Body of pancreas (tissue), 4 donors: ENCODE results near the gene MYOZ3. TPM values are rescaled to one million over a fixed set of nuclear protein-coding genes. Genes with fewer than 3 reads are reported as not detected.
A peak's percentile ranks its signal among the peaks of the same experiment; 100 is the strongest.

Experiments
- ATAC-seq: fragments of 150-250 bp; one replicate; pipeline ENCODE4 v1.9.1; 2016
- DNase-seq, 4 donors: peaks; one replicate each; pipeline ENCODE4 v3.0.0-alpha.2; 2019
- H3K27ac ChIP-seq, 4 donors: fragments of 200-600 bp; sonication (generic); 1 replicate in 3 of 4; 2 replicates in 1 of 4; pipeline versions ENCODE4 v1.5.1 to v1.6.1; 2016 to 2019; ENCODE audit warnings: mild to moderate bottlenecking in 1 of 4, mixed read lengths in 1 of 4, moderate library complexity in 1 of 4
- H3K27me3 ChIP-seq, 2 donors: fragments of 200-600 bp; sonication (generic); one replicate each; pipeline ENCODE4 v1.6.0; 2016; ENCODE audit warnings: mild to moderate bottlenecking in 1 of 2
- H3K36me3 ChIP-seq, 2 donors: fragments of 200-600 bp; sonication (generic); replicated peaks in 1 of 2; 2 replicates each; pipeline ENCODE4 v1.5.1; 2016; ENCODE audit warnings: low read depth in 2 of 2; ENCODE audit not compliant: insufficient read depth in 1 of 2
- H3K4me1 ChIP-seq: fragments of 200-600 bp; sonication (generic); one replicate; pipeline ENCODE4 v1.6.0; 2016
- H3K4me3 ChIP-seq, 2 donors: fragments of 200-600 bp; sonication (generic); 1 replicate in 1 of 2; 2 replicates in 1 of 2; pipeline ENCODE4 v1.5.1; 2016 to 2019
- H3K9me3 ChIP-seq, 3 donors: fragments of 200-600 bp; sonication (generic); 1 replicate in 2 of 3; 2 replicates in 1 of 3; pipeline ENCODE4 v1.5.1; 2016
- POLR2A ChIP-seq, 3 donors: fragments of 450-650 bp; IDR thresholded peaks; one replicate each; pipeline ENCODE4 v1.6.1; 2016; ENCODE audit warnings: antibody characterized with exemption in 3 of 3, mild to moderate bottlenecking in 2 of 3
- WGBS, 2 donors: methylation state at CpG; one replicate each; pipeline ENCODE4 v1.1.5; 2017; 5-methylcytosine and 5-hydroxymethylcytosine counted together
- intact Hi-C: fragments of 100-400 bp; cut with DNase I; formaldehyde crosslinking; loops from one replicate; pipeline ENCODE4 v1.15.1; 2023
- total RNA-seq, 2 donors: library from RNA; depleted of rRNA; stranded (reverse); fragments of >200 nt; gene quantifications; one replicate each; pipeline ENCODE4 v1.1.0, GENCODE V29; 2016
- TF ChIP-seq, protein P1 (sequence below), 7 experiments: fragments of 450-650 bp in 4 of 7; fragments of 200-600 bp in 3 of 7; sonication (generic) in 3 of 7; IDR thresholded peaks; one replicate each; pipeline ENCODE4 v1.5.1; 2016 to 2019; ENCODE audit warnings: antibody characterized with exemption in 7 of 7

Gene MYOZ3
- total RNA-seq, 2 donors from 2014 or later, result 0.26 TPM; not detected in 1

- no peak for TF ChIP-seq POLR2A (IDR thresholded peaks at IDR 0.05)
- TF ChIP-seq, protein P1, sequence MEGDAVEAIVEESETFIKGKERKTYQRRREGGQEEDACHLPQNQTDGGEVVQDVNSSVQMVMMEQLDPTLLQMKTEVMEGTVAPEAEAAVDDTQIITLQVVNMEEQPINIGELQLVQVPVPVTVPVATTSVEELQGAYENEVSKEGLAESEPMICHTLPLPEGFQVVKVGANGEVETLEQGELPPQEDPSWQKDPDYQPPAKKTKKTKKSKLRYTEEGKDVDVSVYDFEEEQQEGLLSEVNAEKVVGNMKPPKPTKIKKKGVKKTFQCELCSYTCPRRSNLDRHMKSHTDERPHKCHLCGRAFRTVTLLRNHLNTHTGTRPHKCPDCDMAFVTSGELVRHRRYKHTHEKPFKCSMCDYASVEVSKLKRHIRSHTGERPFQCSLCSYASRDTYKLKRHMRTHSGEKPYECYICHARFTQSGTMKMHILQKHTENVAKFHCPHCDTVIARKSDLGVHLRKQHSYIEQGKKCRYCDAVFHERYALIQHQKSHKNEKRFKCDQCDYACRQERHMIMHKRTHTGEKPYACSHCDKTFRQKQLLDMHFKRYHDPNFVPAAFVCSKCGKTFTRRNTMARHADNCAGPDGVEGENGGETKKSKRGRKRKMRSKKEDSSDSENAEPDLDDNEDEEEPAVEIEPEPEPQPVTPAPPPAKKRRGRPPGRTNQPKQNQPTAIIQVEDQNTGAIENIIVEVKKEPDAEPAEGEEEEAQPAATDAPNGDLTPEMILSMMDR (IDR thresholded peaks at IDR 0.05), result no peak
- Histone ChIP-seq H3K27me3 (no peaks in the 10 kb centered on the region), H3K27ac (no peak overlapping the region), H3K4me3 (no peak overlapping the region), H3K9me3 (no peaks in the 10 kb centered on the region), H3K4me1 (no peaks in the 10 kb centered on the region), H3K36me3 (peaks cover 35 to 47% of the 10 kb centered on the region in 2 donors)
- 74 to 79% methylated on average over 6 of the region's 6 CpGs for WGBS, 2 donors
- ATAC-seq (no peak), DNase-seq (no peak)
- intact Hi-C loops, result no loop called here
These were observed 29.7 kb downstream of the MYOZ3 start for GRCh38 chr5:150690760-150691159.

DNA sequence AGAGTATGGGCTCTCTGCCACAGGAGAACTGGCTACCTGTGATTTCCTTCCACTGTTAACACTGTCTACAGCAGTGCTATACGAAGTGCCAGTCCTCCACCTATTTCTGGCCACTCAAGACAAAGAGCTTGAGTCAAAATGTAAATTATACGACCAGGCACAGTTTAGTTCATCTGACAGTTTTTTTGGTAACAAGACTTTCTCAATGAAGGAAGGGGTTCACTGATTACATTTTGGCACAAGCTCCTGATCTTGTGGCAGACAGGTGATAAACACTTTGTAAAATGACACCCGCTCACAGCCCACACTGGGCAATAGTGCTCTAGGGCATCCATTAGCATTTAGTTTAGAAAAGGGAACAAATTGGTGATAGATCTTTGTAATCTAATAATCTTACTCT, 31.2 kb downstream of the MYOZ3 start:
- Histone ChIP-seq H3K36me3 (peaks cover 44 to 60% of the 10 kb centered on the region in 2 donors), H3K4me1 (no peaks in the 10 kb centered on the region), H3K9me3 (no peaks in the 10 kb centered on the region), H3K27me3 (no peaks in the 10 kb centered on the region), H3K4me3 (no peak overlapping the region), H3K27ac (no peak overlapping the region)
- no peak for DNase-seq
- WGBS, 2 donors, result 86 to 93% methylated on average over 3 of the region's 3 CpGs
- TF ChIP-seq, protein P1 (IDR thresholded peaks at IDR 0.05), result no peak
- TF ChIP-seq POLR2A (IDR thresholded peaks at IDR 0.05), result no peak
- ATAC-seq, result no peak
- intact Hi-C loops, result no loop called here

DNA sequence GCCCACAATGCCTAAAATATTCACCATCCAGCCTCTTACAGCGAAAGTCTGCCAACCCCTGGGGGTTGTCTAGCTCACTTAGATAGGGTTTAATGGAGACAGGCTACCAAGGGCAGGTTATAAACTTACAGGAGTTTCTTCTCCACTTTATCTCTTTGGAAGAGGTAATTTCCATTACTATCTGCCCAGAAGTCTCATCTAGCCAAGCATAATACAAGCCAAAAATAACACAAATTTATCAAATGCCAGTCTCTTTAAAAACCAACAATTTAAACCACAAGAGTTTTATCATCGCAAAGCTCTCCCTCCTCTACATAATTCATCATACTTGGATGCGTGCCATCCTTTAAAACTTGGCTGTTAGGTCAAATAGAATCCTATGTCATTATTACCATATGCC, 33.6 kb downstream of the MYOZ3 start:
- Histone ChIP-seq H3K36me3 (peaks cover 44 to 66% of the 10 kb centered on the region in 2 donors), H3K4me3 (no peak overlapping the region), H3K27me3 (no peaks in the 10 kb centered on the region), H3K4me1 (peaks cover 5% of the 10 kb centered on the region), H3K27ac (no peak overlapping the region), H3K9me3 (no peaks in the 10 kb centered on the region)
- TF ChIP-seq POLR2A (IDR thresholded peaks at IDR 0.05), result no peak
- TF ChIP-seq, protein P1 (IDR thresholded peaks at IDR 0.05), result no peak
- intact Hi-C loops, result no loop called here
- no peak for DNase-seq
- ATAC-seq, result no peak
- 84 to 86% methylated on average over 3 of the region's 3 CpGs for WGBS, 2 donors

DNA sequence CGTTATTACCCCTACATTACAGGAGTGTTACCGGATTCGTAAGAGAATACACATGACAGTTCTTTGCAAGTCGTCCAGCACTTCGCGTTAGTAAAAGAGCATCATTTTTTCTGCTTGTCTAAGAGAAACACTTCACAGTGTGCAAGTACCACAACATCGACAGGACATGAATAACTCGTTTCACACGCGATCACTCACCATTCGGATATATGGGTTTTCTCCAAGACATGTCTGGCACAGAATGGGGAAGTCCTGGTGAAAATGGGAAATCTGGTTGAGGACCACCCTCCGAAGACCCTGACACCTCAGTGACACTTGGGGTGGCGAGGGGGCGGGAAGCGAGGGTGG, 39.2 kb downstream of the MYOZ3 start:
- peak overlapping the region; percentile 85 to 97 (median 96) for H3K27ac ChIP-seq
- ATAC-seq (no peak), DNase-seq (no peak)
- H3K4me3 ChIP-seq, result peak overlapping the region; percentile 88 to 98
- 1% methylated on average over 11 to 15 of the region's 15 CpGs for WGBS, 2 donors
- H3K9me3 ChIP-seq, result no peaks in the 10 kb centered on the region
- TF ChIP-seq, protein P1 (IDR thresholded peaks at IDR 0.05), result no peak
- TF ChIP-seq POLR2A (IDR thresholded peaks at IDR 0.05), result no peak
- peaks cover 14% of the 10 kb centered on the region for H3K4me1 ChIP-seq
- H3K36me3 ChIP-seq, result peaks cover 9 to 23% of the 10 kb centered on the region in 2 donors
- H3K27me3 ChIP-seq, result no peaks in the 10 kb centered on the region
- intact Hi-C loops, result no loop called here

- Histone ChIP-seq H3K4me3 (peak within 1 kb of the TSS; percentile 88 to 98), H3K9me3 (no peaks in the 10 kb centered on the region), H3K27ac (peak within 1 kb of the TSS; percentile 85 to 97 (median 96)), H3K27me3 (no peaks in the 10 kb centered on the region), H3K36me3 (peaks cover 9 to 19% of the 10 kb centered on the region in 2 donors), H3K4me1 (peaks cover 14% of the 10 kb centered on the region)
- intact Hi-C loops, result no loop called here
- TF ChIP-seq, protein P1 (IDR thresholded peaks at IDR 0.05), result peak in 6 of 7 experiments; percentile 41 to 62 (median 54)
- peak; percentile 80 to 94 (median 93) for TF ChIP-seq POLR2A (IDR thresholded peaks at IDR 0.05)
- 0% methylated on average over 29 to 59 of the region's 59 CpGs for WGBS, 2 donors
- DNase-seq, result peak; percentile 91 to 94 (median 93)
- ATAC-seq, result peak; percentile 99
These were observed 39.7 kb downstream of the MYOZ3 start, which contains the start of gene RBM22 for GRCh38 chr5:150700594-150701377. RBM22 (minus strand) TSS chr5:150701062; CDS start chr5:150700985, 77 bp downstream.
